ENCODE results near the gene CDH4.

The CDH4 gene

GRCh38 chr20:61989741-61990140, 737.7 kb downstream of the CDH4 start:
- no peak overlapping the region for H3K27ac ChIP-seq
- DNase-seq (ENCODE audit: low read depth, low spot score): no peak
